Activated naive CD4-positive, alpha-beta T cell treated with anti-CD3 and anti-CD28 coated beads, Interleukin-2, amount 50 U/mL, for 16 hours (primary cell): ENCODE results near the gene SYNPO.
A peak's percentile ranks its signal among the peaks of the same experiment; 100 is the strongest.

ENCODE experiments used
- DNase-seq: peaks from one replicate; pipeline ENCODE4 v3.0.0-alpha.2; 2020

Gene SYNPO

GRCh38 chr5:150607991-150608390, 32.5 kb upstream of the SYNPO start:
- no peak for DNase-seq

DNA sequence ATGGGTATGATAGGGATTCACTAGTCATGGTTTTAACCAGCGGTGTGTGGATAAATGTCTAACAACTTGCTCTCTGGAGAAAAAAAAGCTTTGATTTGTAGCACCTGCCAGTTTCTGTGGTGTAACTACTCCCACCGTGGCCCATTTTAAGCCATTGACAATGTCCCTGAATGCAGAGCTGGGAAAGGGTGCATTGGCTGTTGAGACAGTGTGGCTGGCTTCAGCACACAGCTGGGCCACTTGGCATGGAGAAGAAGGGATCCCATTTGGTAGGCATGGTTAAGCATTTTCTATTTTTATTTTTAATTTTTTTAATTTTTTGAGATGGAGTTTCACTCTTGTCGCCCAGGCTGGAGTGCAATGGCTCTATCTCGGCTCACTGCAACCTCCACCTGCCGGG, 31.5 kb upstream of the SYNPO start:
- DNase-seq: no peak

DNA sequence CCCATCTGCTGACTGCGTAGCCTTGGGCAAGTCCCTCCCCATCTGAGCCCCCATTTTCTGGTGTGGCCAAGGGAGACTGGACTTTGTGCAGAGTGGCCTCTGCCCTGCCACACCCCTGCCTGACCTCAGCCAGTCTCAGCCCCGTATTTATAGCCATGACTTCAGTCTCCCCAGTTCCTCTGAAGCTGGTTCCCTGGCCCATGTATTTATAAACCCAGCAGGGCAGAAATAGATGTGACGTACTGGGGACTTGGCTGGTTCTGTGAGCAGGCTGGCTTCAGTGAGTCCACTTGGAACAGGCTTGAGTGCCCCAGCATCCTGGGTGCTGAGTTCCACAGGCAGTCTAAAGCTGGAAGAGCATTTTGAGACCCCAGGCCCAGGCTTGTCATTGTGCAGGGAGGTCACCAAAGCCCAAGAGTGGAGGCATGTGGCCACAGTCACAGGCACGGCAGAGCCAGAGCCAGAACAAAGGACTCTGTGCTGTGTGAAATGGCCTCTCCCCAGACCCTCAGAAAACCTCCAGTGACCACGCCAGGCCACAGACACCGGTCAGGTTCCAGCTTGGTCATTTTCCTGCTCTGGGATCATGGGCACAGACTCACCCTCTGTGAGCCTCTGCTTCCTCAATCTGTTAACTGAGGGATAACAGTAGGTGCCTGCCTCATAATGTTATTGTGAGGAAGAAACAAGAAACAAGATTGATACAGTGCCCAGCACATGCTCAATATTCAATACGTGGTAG, 30.4 kb upstream of the SYNPO start:
- DNase-seq: no peak

GRCh38 chr5:150611026-150611425, 29.4 kb upstream of the SYNPO start:
- DNase-seq: no peak

DNA sequence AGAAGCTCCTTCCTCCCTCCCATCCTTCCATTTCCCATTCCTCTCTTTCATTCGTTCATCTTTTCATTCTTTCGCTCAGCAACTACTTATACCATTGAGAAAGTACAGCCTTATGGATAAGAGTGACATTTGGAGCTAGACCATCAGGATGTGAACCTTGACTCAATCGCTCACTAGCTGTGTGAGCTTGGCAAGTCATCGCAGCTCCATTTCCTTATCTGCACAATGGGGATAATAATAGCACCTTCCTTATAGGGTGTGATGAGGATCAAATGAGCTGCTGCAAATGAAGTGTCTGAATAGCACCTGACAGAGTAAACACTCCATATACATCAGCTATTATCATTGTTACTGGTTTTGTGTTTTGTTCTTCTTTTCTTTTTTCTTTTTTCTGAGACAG, 28.1 kb upstream of the SYNPO start:
- no peak for DNase-seq

GRCh38 chr5:150612905-150613670, 27.4 kb upstream of the SYNPO start:
- no peak for DNase-seq

- DNase-seq: no peak
These were observed 26.3 kb upstream of the SYNPO start for GRCh38 chr5:150613991-150614660.

- DNase-seq: no peak
These were observed 25.8 kb upstream of the SYNPO start for GRCh38 chr5:150614661-150615060.

- DNase-seq: no peak
These were observed 25.2 kb upstream of the SYNPO start for GRCh38 chr5:150615141-150615699.

DNA sequence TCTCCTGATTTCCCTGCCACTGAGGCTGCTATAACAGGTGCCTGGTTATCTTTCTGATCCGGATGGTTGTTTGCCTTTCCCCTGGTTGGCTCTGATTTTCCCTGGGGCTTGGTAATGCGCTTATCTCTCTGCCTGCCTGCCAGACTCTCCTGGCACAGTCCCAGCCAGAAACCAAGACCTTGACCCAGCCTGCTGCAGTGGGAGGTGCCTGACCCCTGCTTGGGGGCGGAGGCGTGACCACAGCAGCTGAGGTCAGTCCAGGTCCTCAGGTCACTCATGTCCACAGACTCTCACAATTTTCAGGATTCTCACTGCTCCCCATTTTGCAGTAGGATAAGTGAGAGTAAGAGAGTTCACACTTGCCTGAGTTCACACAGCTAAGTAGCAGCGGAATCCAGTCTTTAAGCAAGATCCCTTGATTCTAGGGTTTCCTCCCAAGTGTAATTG, 24.4 kb upstream of the SYNPO start:
- no peak for DNase-seq

- no peak for DNase-seq
These were observed 24.0 kb upstream of the SYNPO start for GRCh38 chr5:150616506-150616905.

DNA sequence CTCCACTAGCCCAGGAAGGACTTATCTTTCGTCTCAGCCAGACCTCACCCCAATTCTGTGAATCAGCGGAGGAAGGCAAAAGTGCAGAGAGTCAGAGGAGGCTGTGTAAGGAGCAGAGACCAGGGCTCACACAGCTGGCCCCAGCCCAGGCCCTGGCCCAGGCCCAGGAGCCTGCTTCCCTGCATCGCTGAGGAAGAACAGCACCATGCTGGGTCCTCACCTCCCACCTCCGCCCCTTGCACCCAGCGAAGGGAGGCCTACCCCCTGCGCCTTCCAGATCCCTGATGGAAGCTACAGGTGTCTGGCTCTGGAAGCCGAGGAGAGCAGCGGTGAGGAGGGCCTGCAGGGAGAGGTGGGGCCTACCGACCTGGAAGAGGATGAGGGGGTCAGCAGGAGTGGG, 22.3 kb upstream of the SYNPO start:
- DNase-seq: no peak

- DNase-seq: no peak
These were observed 21.7 kb upstream of the SYNPO start for GRCh38 chr5:150618588-150619281.

DNA sequence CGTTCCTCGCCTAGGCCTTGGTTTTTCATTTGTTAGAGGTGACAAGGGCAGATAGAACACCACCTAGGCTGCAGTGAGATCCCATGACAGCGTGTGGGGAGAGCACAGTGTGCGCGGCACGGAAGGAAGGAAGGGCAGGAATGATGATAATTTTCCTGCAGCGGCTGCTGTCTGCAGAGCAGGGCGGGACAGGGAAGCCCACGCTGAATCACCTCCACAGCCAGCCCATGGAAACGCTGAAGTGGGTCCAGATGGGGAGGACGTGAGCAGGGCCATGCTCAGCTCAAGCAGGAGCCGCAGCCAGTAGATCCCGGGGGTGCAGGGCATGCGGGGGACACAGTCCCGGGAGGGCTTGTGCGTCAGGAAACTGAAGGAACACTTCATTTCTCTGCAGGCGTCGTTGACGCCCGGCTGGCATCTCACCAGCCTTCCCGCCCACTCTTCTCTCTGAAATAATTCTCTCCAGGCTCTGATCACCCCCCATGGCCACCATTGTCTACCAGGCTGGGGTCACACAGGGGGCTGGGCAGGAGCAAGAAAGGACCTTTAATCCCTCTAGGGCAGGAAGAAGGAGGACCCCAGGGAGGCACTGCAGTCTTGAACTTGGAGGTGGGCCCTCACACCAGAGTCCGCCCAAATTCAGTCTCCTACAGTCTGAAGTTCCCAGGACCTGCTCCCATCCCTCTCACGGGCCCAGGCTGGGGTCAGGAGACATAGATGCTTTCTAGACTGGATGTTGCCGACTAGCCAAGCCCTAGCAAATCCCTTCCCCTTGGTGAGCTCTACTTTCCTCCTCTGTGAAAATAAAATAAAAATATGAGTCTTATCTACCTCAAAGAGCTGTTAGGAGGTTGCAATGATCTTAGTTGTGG, 20.9 kb upstream of the SYNPO start:
- DNase-seq: no peak

- no peak for DNase-seq
These were observed 19.2 kb upstream of the SYNPO start for GRCh38 chr5:150621301-150621700.

GRCh38 chr5:150622157-150622556, 18.3 kb upstream of the SYNPO start:
- DNase-seq: no peak

GRCh38 chr5:150623152-150623877, 17.1 kb upstream of the SYNPO start:
- no peak for DNase-seq

DNA sequence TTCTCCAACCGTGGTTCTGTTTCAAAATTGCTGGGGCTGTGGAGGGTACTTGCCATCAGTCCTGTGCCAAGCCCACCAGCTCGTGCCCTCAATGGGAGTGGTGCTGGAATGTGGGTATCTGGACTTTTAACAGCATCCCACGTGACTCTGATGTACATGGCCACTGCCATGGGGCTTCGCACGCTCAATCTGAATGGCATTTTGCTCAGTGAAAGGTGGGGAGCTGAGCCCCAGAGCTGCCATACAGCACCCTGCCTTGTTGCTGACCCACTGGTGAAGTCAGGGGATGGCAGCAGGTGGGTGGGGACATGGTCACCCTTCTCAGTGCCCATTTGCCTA, 16.6 kb upstream of the SYNPO start:
- DNase-seq: no peak

DNA sequence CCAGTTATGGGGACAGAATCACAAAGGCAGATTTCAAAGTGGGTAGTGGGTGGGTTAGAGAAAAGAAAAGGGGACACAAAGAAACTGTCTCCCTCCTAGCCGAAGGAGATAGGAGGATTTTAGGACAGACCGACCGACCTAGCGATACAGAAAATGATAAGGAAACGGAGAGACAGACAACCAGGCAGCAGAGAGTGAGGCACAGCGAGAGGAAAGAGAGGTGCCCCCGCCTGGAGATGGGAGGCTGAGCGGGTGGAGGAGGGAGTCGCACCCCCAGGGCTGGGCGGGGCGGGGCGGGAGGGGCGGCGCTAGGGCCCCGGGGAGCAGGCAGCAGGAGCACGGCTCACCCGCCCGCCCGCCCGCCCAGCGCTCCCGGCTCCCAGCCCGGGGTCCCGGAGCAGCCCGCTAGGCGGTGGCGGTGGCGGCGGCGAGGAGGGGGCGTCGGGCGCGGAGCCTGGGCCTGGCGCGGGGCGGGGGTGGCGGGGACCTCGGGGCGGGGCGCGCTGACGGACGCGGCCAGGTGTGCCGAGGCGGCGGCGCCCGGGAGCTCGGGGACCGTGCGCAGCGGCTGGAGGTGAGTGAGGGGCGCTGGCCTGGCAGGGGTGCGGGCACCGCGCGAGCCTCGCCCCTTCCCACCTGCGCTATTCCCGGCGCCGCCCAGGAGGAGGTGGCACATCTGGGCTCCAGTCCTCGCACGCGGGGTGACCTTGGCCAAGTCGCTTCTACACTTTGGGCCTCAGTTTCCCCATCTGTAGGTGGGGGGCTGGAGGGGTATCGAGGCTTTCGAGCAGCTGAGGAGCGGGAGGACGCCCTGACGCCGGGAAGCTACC, 15.9 kb upstream of the SYNPO start:
- peak; percentile 34 for DNase-seq

DNA sequence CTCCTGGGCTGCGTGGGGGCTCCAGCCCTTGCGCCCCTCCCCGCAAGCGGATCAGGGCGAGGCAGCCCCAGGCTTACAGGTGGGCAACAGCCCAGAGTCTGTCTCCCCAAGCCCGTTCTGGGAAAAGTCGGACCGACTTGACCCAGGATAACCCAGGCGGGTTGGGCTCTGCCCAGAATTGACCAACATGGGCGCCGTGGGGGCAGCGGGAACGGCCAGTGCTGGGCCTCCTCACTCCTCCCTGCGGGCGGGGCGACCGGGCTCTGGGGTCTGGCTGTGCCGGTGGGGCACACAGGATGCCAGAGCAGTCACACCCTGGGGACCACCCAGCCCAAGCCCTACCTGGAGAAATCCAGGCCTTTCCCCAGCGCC, 15.3 kb upstream of the SYNPO start:
- no peak for DNase-seq
